Kidney (tissue), 14 donors: ENCODE measurements around the gene PRKACA. TPM values are rescaled to one million over a fixed set of nuclear protein-coding genes. Genes with fewer than 3 reads are reported as not detected.

Experiments used
- DNase-seq, 5 donors: peaks; one replicate each; pipeline ENCODE4 v3.0.0-alpha.2; 2013 to 2020
- FAIRE-seq: peaks from 2 replicates; lab custom pipeline; 2012; peaks lifted over from hg19 to GRCh38; lab: Jason Lieb, UNC
- H3K27ac ChIP-seq, 2 donors: one replicate each; pipeline ENCODE4 v1.7.0; 2013; ENCODE audit warnings: low read depth in 2 of 2, low read length in 2 of 2, inconsistent platforms in 1 of 2
- H3K27me3 ChIP-seq: one replicate; pipeline ENCODE4 v1.7.1; 2013; ENCODE audit warnings: low read length, inconsistent platforms; ENCODE audit not compliant: control insufficient read depth, insufficient read depth
- H3K36me3 ChIP-seq, 3 donors: one replicate each; pipeline versions ENCODE4 v1.7.0 to v1.7.1; 2013; ENCODE audit warnings: low read length in 3 of 3, control low read depth in 1 of 3, inconsistent platforms in 1 of 3; ENCODE audit not compliant: insufficient read depth in 3 of 3, control insufficient read depth in 2 of 3
- H3K4me1 ChIP-seq, 3 donors: one replicate each; pipeline versions ENCODE4 v1.7.0 to v1.7.1; 2013; ENCODE audit warnings: low read length in 3 of 3, inconsistent platforms in 1 of 3, low read depth in 1 of 3; ENCODE audit not compliant: control insufficient read depth in 2 of 3, insufficient read depth in 2 of 3
- H3K4me3 ChIP-seq, 3 donors: one replicate each; pipeline versions ENCODE4 v1.7.0 to v1.8.1; 2013; ENCODE audit warnings: low read length in 3 of 3, control low read depth in 1 of 3, inconsistent platforms in 1 of 3
- H3K9ac ChIP-seq, 3 donors: one replicate each; pipeline versions ENCODE4 v1.7.0 to v1.7.1; 2013; ENCODE audit warnings: low read length in 3 of 3, control low read depth in 1 of 3, inconsistent platforms in 1 of 3
- H3K9me3 ChIP-seq, 3 donors: one replicate each; pipeline versions ENCODE4 v1.7.0 to v1.7.1; 2013; ENCODE audit warnings: low read length in 3 of 3, control low read depth in 1 of 3, inconsistent platforms in 1 of 3; ENCODE audit not compliant: control insufficient read depth in 2 of 3, insufficient read depth in 1 of 3
- intact Hi-C: fragments of 100-400 bp; cut with DNase I; formaldehyde crosslinking; loops from one replicate; pipeline ENCODE4 v1.11.1; 2022
- polyA plus RNA-seq: library from polyadenylated mRNA; stranded (reverse); fragments of 350-450 nt; fragmentation: Illumina TruSeq; extraction: RNeasy Lipid Tissue Mini Kit (QIAGEN cat#74804); gene quantifications from one replicate; pipeline ENCODE4 v1.2.3, GENCODE V29; 2014; ENCODE audit warnings: low read depth, low replicate concordance; ENCODE audit not compliant: insufficient read depth
- total RNA-seq: library from RNA; stranded (reverse); fragmentation: NEBNext Ultra II Directional; extraction: Animal tissue kit (Norgen Biotek cat#: 25700); gene quantifications from one replicate; pipeline ENCODE4 v1.2.1, GENCODE V29; 2021
- TF ChIP-seq, protein P1 (sequence below): IDR thresholded peaks from 3 replicates; pipeline ENCODE4 v1.5.1; 2012; ENCODE audit warnings: mild to moderate bottlenecking, moderate library complexity, borderline replicate concordance; ENCODE audit not compliant: insufficient read depth; ENCODE audit errors: extremely low read depth
- donor health status: control.
- donor health status: control.
- donor health status: control.
- donor health status: control.
- donor health status: control.
- donor health status: DM: yes; HTN: yes; CAD: no.
- donor health status: Normal renal cell carcinoma (clear cell type).

The PRKACA gene
- total and polyA plus RNA-seq, 2 donors from 2014 or later: 51.4 to 92.3 TPM

- intact Hi-C loops: no loop called here
- Histone ChIP-seq H3K27me3 (no peaks in the 10 kb centered on the region), H3K9me3 (no peaks in the 10 kb centered on the region), H3K4me3 (peak overlapping the region; percentile 68 to 83 (median 80)), H3K27ac (peak overlapping the region; percentile 63 to 69), H3K4me1 (peaks cover 0 to 46% (median 37%) of the 10 kb centered on the region in 3 donors), H3K9ac (peak overlapping the region; percentile 30 to 87 (median 70)), H3K36me3 (no peaks in the 10 kb centered on the region)
- TF ChIP-seq, protein P1, sequence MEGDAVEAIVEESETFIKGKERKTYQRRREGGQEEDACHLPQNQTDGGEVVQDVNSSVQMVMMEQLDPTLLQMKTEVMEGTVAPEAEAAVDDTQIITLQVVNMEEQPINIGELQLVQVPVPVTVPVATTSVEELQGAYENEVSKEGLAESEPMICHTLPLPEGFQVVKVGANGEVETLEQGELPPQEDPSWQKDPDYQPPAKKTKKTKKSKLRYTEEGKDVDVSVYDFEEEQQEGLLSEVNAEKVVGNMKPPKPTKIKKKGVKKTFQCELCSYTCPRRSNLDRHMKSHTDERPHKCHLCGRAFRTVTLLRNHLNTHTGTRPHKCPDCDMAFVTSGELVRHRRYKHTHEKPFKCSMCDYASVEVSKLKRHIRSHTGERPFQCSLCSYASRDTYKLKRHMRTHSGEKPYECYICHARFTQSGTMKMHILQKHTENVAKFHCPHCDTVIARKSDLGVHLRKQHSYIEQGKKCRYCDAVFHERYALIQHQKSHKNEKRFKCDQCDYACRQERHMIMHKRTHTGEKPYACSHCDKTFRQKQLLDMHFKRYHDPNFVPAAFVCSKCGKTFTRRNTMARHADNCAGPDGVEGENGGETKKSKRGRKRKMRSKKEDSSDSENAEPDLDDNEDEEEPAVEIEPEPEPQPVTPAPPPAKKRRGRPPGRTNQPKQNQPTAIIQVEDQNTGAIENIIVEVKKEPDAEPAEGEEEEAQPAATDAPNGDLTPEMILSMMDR: no peak
- FAIRE-seq: no peak
- peak in 2 of 5 donors; percentile 84 to 88 for DNase-seq
Observed at GRCh38 chr19:14116918-14117578, 514 bp downstream of the PRKACA start.

GRCh38 chr19:14116525-14116917 is 1.0 kb downstream of the PRKACA start:
- Histone ChIP-seq H3K9me3 (no peaks in the 10 kb centered on the region), H3K27ac (peak overlapping the region; percentile 57 to 63), H3K4me3 (peak overlapping the region; percentile 68 to 83 (median 80)), H3K36me3 (no peaks in the 10 kb centered on the region), H3K9ac (peak overlapping the region; percentile 30 to 87 (median 70)), H3K27me3 (no peaks in the 10 kb centered on the region), H3K4me1 (peaks cover 0 to 49% (median 37%) of the 10 kb centered on the region in 3 donors)
- TF ChIP-seq, protein P1: no peak
- intact Hi-C loops: no loop called here
- DNase-seq (no peak), FAIRE-seq (no peak)

- intact Hi-C loops: no loop called here
- FAIRE-seq (no peak), DNase-seq (no peak)
- no peaks in the 10 kb centered on the region for H3K36me3 ChIP-seq
- no peak overlapping the region for H3K27ac ChIP-seq
- no peak overlapping the region for H3K4me3 ChIP-seq
- no peaks in the 10 kb centered on the region for H3K9me3 ChIP-seq
- TF ChIP-seq, protein P1: no peak
- peaks cover 0 to 49% (median 37%) of the 10 kb centered on the region in 3 donors for H3K4me1 ChIP-seq
- no peak overlapping the region for H3K9ac ChIP-seq
- H3K27me3 ChIP-seq: no peaks in the 10 kb centered on the region
Observed at GRCh38 chr19:14115756-14116155, 1.8 kb downstream of the PRKACA start.

GRCh38 chr19:14114854-14115253 is 2.7 kb downstream of the PRKACA start:
- Histone ChIP-seq H3K9me3 (no peaks in the 10 kb centered on the region), H3K27me3 (no peaks in the 10 kb centered on the region), H3K36me3 (no peaks in the 10 kb centered on the region), H3K27ac (peak overlapping the region in 1 of 2 donors; percentile 11), H3K4me1 (peaks cover 0 to 48% (median 36%) of the 10 kb centered on the region in 3 donors), H3K4me3 (no peak overlapping the region), H3K9ac (no peak overlapping the region)
- intact Hi-C loops: no loop called here
- no peak for FAIRE-seq
- DNase-seq: no peak
- TF ChIP-seq, protein P1: peak; percentile 32
